Measurements from ENCODE around the gene MDM2.
"Not testable (repeated sequence)": the region's sequence is repeated elsewhere in the genome, so short reads cannot be mapped to it uniquely, and the experiment has no call there.

The MDM2 gene

GRCh38 chr12:68786929-68787328, 21.0 kb upstream of the MDM2 start:
- DNase-seq, result no peak

GRCh38 chr12:68788554-68789143, 19.3 kb upstream of the MDM2 start:
- no peak for DNase-seq

GRCh38 chr12:68789144-68789878, 18.7 kb upstream of the MDM2 start:
- no peak for DNase-seq

GRCh38 chr12:68790081-68790951, 17.7 kb upstream of the MDM2 start:
- DNase-seq, result no peak

GRCh38 chr12:68790952-68791234, 17.1 kb upstream of the MDM2 start:
- no peak for DNase-seq

GRCh38 chr12:68791897-68792481, 16.0 kb upstream of the MDM2 start:
- DNase-seq, result no peak

GRCh38 chr12:68792952-68793351, 15.0 kb upstream of the MDM2 start:
- DNase-seq, result peak in 1 of 2 donors; percentile 23

- DNase-seq, result no peak
Observed at GRCh38 chr12:68793436-68793835, 14.5 kb upstream of the MDM2 start.

- DNase-seq, result no peak
Observed at GRCh38 chr12:68793975-68794652, 13.9 kb upstream of the MDM2 start.

GRCh38 chr12:68794653-68795251, 13.2 kb upstream of the MDM2 start:
- no peak for DNase-seq

GRCh38 chr12:68796399-68796798, 11.6 kb upstream of the MDM2 start:
- DNase-seq, result no peak

GRCh38 chr12:68798882-68799234, 9.1 kb upstream of the MDM2 start:
- no peak for DNase-seq

- no peak for DNase-seq
Observed at GRCh38 chr12:68800294-68800693, 7.7 kb upstream of the MDM2 start.

- DNase-seq, result not testable (repeated sequence)
Observed at GRCh38 chr12:68801124-68801523, 6.9 kb upstream of the MDM2 start.

- not testable (repeated sequence) for DNase-seq
Observed at GRCh38 chr12:68802372-68802745, 5.6 kb upstream of the MDM2 start.

GRCh38 chr12:68802911-68803651, 4.9 kb upstream of the MDM2 start:
- not testable (repeated sequence) for DNase-seq

GRCh38 chr12:68803948-68804656, 3.9 kb upstream of the MDM2 start:
- DNase-seq, result no peak

GRCh38 chr12:68804657-68805591, 3.1 kb upstream of the MDM2 start:
- DNase-seq, result no peak

GRCh38 chr12:68805592-68806120, 2.3 kb upstream of the MDM2 start:
- DNase-seq, result no peak
